GM21619 (cell line): Measurements from ENCODE around the gene CHCHD6.

Source experiments
- ATAC-seq: cut with Tn5 transposase; IDR thresholded peaks from one replicate; pipeline ENCODE4 v1.9.1; 2021; ENCODE audit not compliant: unreplicated experiment

Gene CHCHD6

GRCh38 chr3:126857928-126858327, 153.9 kb downstream of the CHCHD6 start:
- no peak for ATAC-seq

GRCh38 chr3:126858401-126858800, 154.4 kb downstream of the CHCHD6 start:
- ATAC-seq, result no peak

- ATAC-seq, result no peak
These were observed 154.8 kb downstream of the CHCHD6 start for GRCh38 chr3:126858887-126859286.

GRCh38 chr3:126859415-126860246, 155.6 kb downstream of the CHCHD6 start:
- no peak for ATAC-seq

- ATAC-seq, result no peak
These were observed 161.7 kb downstream of the CHCHD6 start for GRCh38 chr3:126865736-126866135.

GRCh38 chr3:126866175-126866759, 162.2 kb downstream of the CHCHD6 start:
- ATAC-seq, result no peak

- ATAC-seq, result no peak
These were observed 163.3 kb downstream of the CHCHD6 start for GRCh38 chr3:126867190-126867862.

GRCh38 chr3:126867863-126868200, 163.8 kb downstream of the CHCHD6 start:
- no peak for ATAC-seq

- no peak for ATAC-seq
These were observed 166.7 kb downstream of the CHCHD6 start for GRCh38 chr3:126870608-126871210.

GRCh38 chr3:126872701-126873342, 168.8 kb downstream of the CHCHD6 start:
- no peak for ATAC-seq

- ATAC-seq, result no peak
These were observed 169.4 kb downstream of the CHCHD6 start for GRCh38 chr3:126873416-126873815.

GRCh38 chr3:126878664-126879063, 174.6 kb downstream of the CHCHD6 start:
- no peak for ATAC-seq

GRCh38 chr3:126880901-126881300, 176.9 kb downstream of the CHCHD6 start:
- no peak for ATAC-seq

GRCh38 chr3:126881861-126882260, 177.8 kb downstream of the CHCHD6 start:
- ATAC-seq, result no peak

- ATAC-seq, result no peak
These were observed 179.2 kb downstream of the CHCHD6 start for GRCh38 chr3:126883241-126883640.

- no peak for ATAC-seq
These were observed 181.4 kb downstream of the CHCHD6 start for GRCh38 chr3:126885425-126885824.

GRCh38 chr3:126886217-126886616, 182.2 kb downstream of the CHCHD6 start:
- ATAC-seq, result no peak

GRCh38 chr3:126887686-126888085, 183.6 kb downstream of the CHCHD6 start:
- ATAC-seq, result no peak

GRCh38 chr3:126888186-126888760, 184.2 kb downstream of the CHCHD6 start:
- no peak for ATAC-seq

- no peak for ATAC-seq
These were observed 185.5 kb downstream of the CHCHD6 start for GRCh38 chr3:126889276-126890201.
